Esophagus squamous epithelium (tissue), 5 donors: ENCODE data around the gene TAB2. TPM values are rescaled to one million over a fixed set of nuclear protein-coding genes. Genes with fewer than 3 reads are reported as not detected.

Source experiments
- DNase-seq: peaks from one replicate; lab custom pipeline; 2025; lab: John Stamatoyannopoulos, UW
- H3K27ac ChIP-seq, 4 donors: fragments of 200-600 bp; sonication (generic); one replicate each; pipeline ENCODE4 v1.5.1; 2016 to 2019; ENCODE audit warnings: mild to moderate bottlenecking in 1 of 4
- H3K27me3 ChIP-seq, 4 donors: fragments of 200-600 bp; sonication (generic); 1 replicate in 3 of 4; 2 replicates in 1 of 4; pipeline versions ENCODE4 v1.5.1 to v1.6.0; 2017 to 2021; ENCODE audit warnings: antibody characterized with exemption in 1 of 4
- H3K36me3 ChIP-seq, 3 donors: fragments of 200-600 bp; sonication (generic); one replicate each; pipeline ENCODE4 v1.5.1; 2016 to 2019
- H3K4me1 ChIP-seq, 3 donors: fragments of 200-600 bp; sonication (generic); one replicate each; pipeline ENCODE4 v1.5.1; 2017 to 2019
- H3K4me3 ChIP-seq, 4 donors: fragments of 200-600 bp; sonication (generic); 1 replicate in 3 of 4; 2 replicates in 1 of 4; pipeline ENCODE4 v1.5.1; 2016 to 2019; ENCODE audit warnings: mild to moderate bottlenecking in 2 of 4, moderate library complexity in 1 of 4
- H3K9me3 ChIP-seq, 3 donors: fragments of 200-600 bp; sonication (generic); one replicate each; pipeline ENCODE4 v1.5.1; 2016 to 2019
- CTCF ChIP-seq, 6 experiments: fragments of 450-650 bp in 4 of 6; fragments of 200-600 bp in 2 of 6; sonication (generic) in 2 of 6; IDR thresholded peaks; one replicate each; pipeline ENCODE4 v1.5.1; 2016 to 2019; ENCODE audit warnings: antibody characterized with exemption in 6 of 6, mild to moderate bottlenecking in 4 of 6, moderate library complexity in 4 of 6
- POLR2A ChIP-seq, 4 donors: fragments of 450-650 bp; IDR thresholded peaks; one replicate each; pipeline ENCODE4 v1.6.1; 2017; ENCODE audit warnings: antibody characterized with exemption in 4 of 4, mild to moderate bottlenecking in 4 of 4, moderate library complexity in 3 of 4
- WGBS, 2 donors: methylation state at CpG; one replicate each; pipeline ENCODE4 v1.1.5; 2018; 5-methylcytosine and 5-hydroxymethylcytosine counted together
- intact Hi-C: fragments of 100-400 bp; cut with DNase I; formaldehyde crosslinking; loops from one replicate; pipeline ENCODE4 v1.15.0; 2022
- total RNA-seq, 4 donors: library from RNA; depleted of rRNA; stranded (reverse); fragments of >200 nt; gene quantifications; one replicate each; pipeline ENCODE4 v1.1.0, GENCODE V29; 2016
- donor health status: DM: yes; HTN: yes; CAD: no.

The TAB2 gene
- total RNA-seq, 4 donors from 2014 or later = 27.6 to 47.1 (median 31.0) TPM

DNA sequence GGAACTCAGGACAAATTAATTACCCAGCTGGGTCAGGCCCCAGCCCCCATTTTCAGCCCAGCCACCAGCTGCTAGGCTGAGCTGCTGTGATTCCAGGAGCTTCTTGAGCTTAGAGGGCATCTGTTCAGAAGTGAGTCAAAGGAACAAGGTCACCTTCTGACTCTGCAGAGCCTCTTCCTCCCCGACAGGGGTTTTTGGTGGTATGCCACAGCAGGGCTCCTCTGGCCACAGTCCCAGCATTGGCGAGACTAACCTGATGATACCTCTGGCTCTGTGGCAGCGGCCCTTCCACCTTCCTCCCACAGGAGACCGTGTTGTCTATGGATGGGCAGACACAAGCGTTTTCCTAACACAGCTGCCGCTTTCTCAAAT, 127.6 kb downstream of the TAB2 start:
- no peak for DNase-seq
- H3K4me3 ChIP-seq = no peak overlapping the region
- no peak overlapping the region for H3K27ac ChIP-seq
- peaks cover 0 to 71% (median 0%) of the 10 kb centered on the region in 4 donors for H3K27me3 ChIP-seq
- H3K36me3 ChIP-seq = no peaks in the 10 kb centered on the region
- no peaks in the 10 kb centered on the region for H3K9me3 ChIP-seq
- TF ChIP-seq CTCF (IDR thresholded peaks at IDR 0.05) = no peak
- intact Hi-C loops = no loop called here
- H3K4me1 ChIP-seq = peaks cover 0 to 4% (median 0%) of the 10 kb centered on the region in 3 donors
- 75% methylated on average over 2 to 3 of the region's 6 CpGs for WGBS, 2 donors

DNA sequence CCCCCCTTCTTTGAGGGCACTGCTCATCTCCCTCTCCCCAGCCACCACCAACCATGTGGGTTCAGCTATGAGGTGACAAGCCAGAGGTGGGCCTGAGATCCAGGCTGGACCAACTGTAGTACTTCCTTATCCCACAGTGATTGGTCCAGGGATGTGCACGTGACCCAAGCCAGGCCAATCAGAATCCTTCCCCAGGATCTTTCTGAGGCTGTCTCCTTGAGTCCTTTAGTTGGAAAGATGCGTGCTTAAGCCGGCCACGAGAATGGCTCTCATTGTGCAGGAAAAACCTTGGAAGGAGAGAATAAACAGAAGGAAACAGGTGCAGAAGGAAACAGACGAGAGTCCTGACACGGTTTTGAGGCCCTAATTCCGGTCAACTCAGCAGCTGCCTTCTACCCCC, 128.1 kb downstream of the TAB2 start:
- H3K27me3 ChIP-seq = peaks cover 0 to 74% (median 0%) of the 10 kb centered on the region in 4 donors
- H3K36me3 ChIP-seq = no peaks in the 10 kb centered on the region
- 87 to 90% methylated on average over 7 of the region's 7 CpGs for WGBS, 2 donors
- no peak for TF ChIP-seq POLR2A (IDR thresholded peaks at IDR 0.05)
- no peak for TF ChIP-seq CTCF (IDR thresholded peaks at IDR 0.05)
- H3K4me1 ChIP-seq = peaks cover 0 to 9% (median 0%) of the 10 kb centered on the region in 3 donors
- intact Hi-C loops = no loop called here
- no peak overlapping the region for H3K4me3 ChIP-seq
- no peak for DNase-seq
- no peak overlapping the region for H3K27ac ChIP-seq
- no peaks in the 10 kb centered on the region for H3K9me3 ChIP-seq

GRCh38 chr6:149446791-149447376, 129.4 kb downstream of the TAB2 start:
- WGBS, 2 donors = 86 to 93% methylated on average over 3 of the region's 5 CpGs

GRCh38 chr6:149448821-149449453, 131.4 kb downstream of the TAB2 start:
- Histone ChIP-seq H3K4me1 (peaks cover 11 to 29% (median 15%) of the 10 kb centered on the region in 3 donors), H3K27me3 (peaks cover 0 to 79% (median 0%) of the 10 kb centered on the region in 4 donors), H3K4me3 (no peak overlapping the region), H3K36me3 (no peaks in the 10 kb centered on the region), H3K27ac (no peak overlapping the region), H3K9me3 (no peaks in the 10 kb centered on the region)
- no peak for TF ChIP-seq CTCF (IDR thresholded peaks at IDR 0.05)
- TF ChIP-seq POLR2A (IDR thresholded peaks at IDR 0.05) = no peak
- intact Hi-C loops = no loop called here
- whole genome bisulfite sequencing, 2 donors = 75 to 78% methylated on average over 3 to 5 of the region's 5 CpGs
- no peak for DNase-seq

More at GRCh38 chr6:149446791-149447376, 129.4 kb downstream of the TAB2 start:
- no peak overlapping the region for H3K27ac ChIP-seq
- peaks cover 0 to 79% (median 0%) of the 10 kb centered on the region in 4 donors for H3K27me3 ChIP-seq
- H3K4me3 ChIP-seq = no peak overlapping the region
- intact Hi-C loops = no loop called here
- peaks cover 4 to 22% (median 8%) of the 10 kb centered on the region in 3 donors for H3K4me1 ChIP-seq
- no peaks in the 10 kb centered on the region for H3K9me3 ChIP-seq
- no peak for TF ChIP-seq POLR2A (IDR thresholded peaks at IDR 0.05)
- TF ChIP-seq CTCF (IDR thresholded peaks at IDR 0.05) = no peak
- no peak for DNase-seq
- no peaks in the 10 kb centered on the region for H3K36me3 ChIP-seq
